Urothelium cell line (cell line): Measurements from ENCODE around the gene RSRC1.
"Not testable (repeated sequence)": the region's sequence is repeated elsewhere in the genome, so short reads cannot be mapped to it uniquely, and the experiment has no call there.

Experiments used
- DNase-seq: peaks from one replicate; pipeline ENCODE4 v3.0.0; 2011; ENCODE audit warnings: low spot score, mixed read lengths
- FAIRE-seq: peaks from 2 replicates; lab custom pipeline; 2011; peaks lifted over from hg19 to GRCh38; lab: Jason Lieb, UNC

Gene RSRC1

DNA sequence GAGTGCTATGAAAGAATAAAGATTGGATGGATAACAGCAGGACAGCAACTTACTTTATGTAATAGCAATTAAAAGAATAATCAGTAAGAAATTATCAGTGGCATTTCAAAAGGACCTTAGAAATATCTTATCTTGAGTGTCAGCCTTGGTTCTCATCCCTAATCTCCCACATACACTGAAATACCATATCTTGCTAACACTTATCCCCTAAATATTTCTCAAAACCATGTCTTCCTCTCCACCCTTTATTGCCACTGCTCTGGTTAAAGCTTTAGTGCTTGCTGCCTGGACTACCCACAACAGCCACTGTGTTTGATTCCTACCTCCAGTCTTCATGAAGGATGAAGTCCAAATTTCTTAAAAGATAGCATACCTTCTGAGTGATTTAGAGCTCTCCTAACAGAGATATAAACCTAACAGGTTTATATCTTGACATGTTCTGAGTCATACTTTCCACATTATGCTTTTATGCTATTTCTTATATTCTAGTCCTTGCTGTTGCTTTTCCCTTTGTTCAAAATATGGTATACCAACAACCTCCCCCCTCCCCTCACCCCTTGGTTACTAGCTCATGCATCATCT, 202.8 kb downstream of the RSRC1 start:
- DNase-seq (no peak), FAIRE-seq (no peak)

GRCh38 chr3:158313338-158313927, 203.5 kb downstream of the RSRC1 start:
- DNase-seq = peak; percentile 6
- FAIRE-seq = no peak

GRCh38 chr3:158314426-158315357, 204.8 kb downstream of the RSRC1 start:
- DNase-seq (no peak), FAIRE-seq (no peak)

DNA sequence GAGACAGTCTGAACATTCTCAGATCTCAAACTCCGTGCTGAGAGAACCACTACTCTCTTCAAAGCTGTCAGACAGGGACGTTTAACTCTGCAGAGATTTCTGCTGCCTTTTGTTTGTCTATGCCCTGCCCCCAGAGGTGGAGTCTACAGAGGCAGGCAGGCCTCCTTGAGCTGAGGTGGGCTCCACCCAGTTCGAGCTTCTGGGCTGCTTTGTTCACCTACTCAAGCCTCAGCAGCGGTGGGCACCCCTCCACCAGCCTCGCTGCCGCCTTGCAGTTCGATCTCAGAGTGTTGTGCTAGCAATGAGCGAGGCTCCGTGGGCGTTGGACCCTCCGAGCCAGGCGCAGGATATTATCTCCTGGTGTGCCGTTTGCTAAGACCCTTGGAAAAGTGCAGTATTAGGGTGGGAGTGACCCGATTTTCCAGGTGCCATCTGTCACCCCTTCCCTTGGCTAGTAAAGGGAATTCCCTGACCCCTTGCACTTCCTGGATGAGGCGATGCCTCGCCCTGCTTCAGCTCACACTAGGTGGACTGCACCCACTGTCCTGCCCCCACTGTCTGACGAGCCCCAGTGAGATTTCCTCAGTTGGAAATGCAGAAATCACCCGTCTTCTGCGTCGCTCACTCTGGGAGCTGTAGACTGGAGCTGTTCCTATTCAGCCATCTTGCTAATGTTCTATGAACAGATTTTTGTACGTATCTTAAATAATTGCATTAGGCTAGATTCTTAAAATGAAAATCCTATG, 220.0 kb downstream of the RSRC1 start:
- FAIRE-seq, DNase-seq: not testable (repeated sequence)

- no peak for FAIRE-seq
- no peak for DNase-seq
These were observed 221.0 kb downstream of the RSRC1 start for GRCh38 chr3:158330870-158331269.

DNA sequence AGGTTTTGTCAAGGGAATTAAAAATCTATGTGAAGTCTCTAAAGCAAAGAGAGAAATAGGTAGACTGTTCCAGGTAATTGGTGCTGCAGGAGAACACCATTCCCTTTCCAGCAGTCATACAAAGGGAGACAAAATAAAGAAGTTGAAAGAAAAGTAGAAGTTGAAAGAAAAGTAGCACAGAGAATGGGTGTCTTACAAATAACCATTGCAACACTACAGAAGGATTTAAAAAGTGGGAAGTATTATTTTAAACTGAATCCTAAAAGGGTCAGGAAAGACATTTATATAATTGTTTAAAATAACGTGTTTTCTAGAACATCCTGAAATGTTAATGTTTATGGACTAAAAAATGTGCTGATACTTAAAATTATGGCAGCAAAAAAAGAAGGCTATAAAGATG, 223.8 kb downstream of the RSRC1 start:
- no peak for DNase-seq
- FAIRE-seq = no peak

- no peak for FAIRE-seq
These were observed 227.2 kb downstream of the RSRC1 start for GRCh38 chr3:158337110-158337509.

GRCh38 chr3:158339638-158340037, 229.7 kb downstream of the RSRC1 start:
- DNase-seq (no peak), FAIRE-seq (no peak)

More at GRCh38 chr3:158337110-158337509, 227.2 kb downstream of the RSRC1 start:
- no peak for DNase-seq

DNA sequence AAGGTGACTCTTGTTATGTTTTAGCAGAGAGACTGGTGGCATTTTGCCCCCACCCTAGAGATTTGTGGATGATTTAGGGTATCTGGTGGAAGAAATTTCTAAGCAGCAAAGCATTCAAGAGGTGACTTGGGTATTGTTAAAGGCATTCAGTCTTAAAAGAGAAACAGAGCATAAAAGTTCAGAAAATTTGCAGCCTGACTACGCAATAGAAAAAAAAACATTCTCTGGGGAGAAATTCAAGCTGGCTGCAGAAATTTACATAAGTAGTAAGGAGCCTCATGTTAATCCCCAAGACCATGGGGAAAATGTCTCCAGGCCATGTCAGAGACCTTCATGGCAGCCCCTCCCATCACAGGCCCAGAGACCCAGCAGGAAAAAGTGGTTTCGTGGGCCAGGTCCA, 231.1 kb downstream of the RSRC1 start:
- DNase-seq, FAIRE-seq: not testable (repeated sequence)

DNA sequence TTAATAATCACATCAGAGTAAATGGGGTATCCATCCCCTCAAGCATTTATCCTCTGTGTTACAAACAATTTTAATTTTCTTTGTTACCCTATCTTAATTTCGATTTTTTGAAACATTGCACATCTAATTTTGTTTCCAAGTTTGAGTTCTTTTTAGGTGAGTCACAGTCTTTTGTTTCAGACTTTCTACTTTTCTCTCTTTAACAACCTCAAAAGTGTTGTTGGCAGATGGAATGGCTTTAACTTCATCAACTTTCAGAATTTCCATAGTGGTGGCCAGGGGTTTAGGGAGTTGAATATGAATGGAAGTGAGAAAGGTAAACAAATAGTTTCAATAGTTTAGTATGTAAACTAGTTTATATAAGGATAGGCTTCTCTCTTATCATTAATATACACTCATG, 238.1 kb downstream of the RSRC1 start:
- no peak for FAIRE-seq
- DNase-seq = no peak

DNA sequence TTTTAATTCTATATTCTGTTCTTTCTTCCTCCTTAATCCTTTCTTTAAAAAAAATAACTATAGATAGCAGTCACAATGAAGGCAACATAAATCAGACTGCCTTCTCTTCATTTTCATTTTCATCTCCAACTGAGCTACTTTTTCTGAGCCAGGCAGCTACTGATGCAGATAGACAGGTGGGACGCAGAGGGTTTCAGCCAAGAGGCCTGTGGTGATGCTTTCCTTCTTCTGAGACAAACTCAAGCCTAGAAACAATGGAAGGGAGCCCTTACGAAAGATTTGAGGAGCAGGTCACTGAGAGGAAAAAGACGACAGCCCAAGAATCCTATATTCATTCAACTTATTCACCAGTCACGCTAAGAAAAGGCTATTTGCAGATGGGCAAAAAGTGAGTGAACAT, 241.1 kb downstream of the RSRC1 start:
- DNase-seq (no peak), FAIRE-seq (no peak)

DNA sequence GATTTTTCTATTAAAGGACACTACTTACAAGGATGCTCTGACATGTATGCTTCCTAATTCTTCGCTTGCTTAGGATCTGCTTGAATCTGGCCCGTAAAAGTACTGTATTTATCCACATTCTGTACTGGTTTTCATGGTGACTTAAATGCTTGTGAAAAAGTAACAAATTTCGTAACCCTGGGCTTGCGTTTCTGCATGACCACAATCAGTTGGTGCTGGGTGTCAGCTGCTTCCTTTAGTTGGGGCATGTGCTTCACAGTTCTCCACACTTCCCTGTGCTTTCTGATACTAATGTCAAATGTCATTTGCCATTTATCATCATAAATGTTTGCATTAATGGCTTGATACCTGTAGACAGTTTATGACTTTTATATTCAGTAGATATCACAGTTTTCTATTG, 242.7 kb downstream of the RSRC1 start:
- FAIRE-seq = no peak
- DNase-seq = no peak

- DNase-seq (no peak), FAIRE-seq (no peak)
These were observed 244.8 kb downstream of the RSRC1 start for GRCh38 chr3:158354713-158355112.

DNA sequence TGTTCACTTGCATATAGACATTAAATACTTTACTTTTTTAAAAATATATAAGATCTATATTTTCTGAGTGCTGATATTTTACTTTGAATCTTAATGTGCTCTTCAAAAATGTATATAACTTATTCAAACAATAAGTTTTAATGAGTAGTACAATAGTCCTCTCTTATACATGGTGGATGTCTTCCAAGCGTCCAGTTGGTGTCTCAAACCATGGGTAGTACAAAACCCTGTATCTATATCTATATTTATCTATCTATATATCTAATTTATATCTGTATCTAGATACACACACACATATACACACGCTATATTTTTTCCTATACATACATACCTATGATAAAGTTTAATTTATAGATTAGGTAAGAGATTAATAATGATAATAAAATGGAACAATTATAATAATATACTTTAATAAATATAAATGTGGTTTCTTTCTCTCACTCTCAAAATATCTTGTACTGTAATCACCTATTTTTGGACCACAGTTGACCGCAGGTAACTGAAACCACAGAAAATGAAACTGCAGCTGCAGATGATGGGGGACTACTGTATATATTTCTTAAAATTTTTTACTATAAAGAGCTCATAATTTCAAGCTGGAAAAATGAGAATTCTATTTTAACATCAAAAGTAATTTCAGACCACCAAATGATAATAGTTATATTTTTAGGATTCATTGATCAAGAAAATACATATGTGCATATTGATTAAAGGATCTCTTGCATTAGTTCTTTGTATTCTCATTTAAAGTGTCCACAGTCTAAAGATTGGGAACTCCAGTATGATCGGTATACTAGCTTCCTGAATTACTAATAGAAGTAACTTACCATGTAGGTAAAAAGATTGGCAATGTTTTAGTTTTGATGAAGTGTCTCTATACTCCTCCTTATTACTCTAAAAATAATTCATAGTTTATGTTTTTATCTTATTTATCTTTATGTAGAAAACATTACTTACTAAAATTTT, 246.0 kb downstream of the RSRC1 start:
- no peak for FAIRE-seq

DNA sequence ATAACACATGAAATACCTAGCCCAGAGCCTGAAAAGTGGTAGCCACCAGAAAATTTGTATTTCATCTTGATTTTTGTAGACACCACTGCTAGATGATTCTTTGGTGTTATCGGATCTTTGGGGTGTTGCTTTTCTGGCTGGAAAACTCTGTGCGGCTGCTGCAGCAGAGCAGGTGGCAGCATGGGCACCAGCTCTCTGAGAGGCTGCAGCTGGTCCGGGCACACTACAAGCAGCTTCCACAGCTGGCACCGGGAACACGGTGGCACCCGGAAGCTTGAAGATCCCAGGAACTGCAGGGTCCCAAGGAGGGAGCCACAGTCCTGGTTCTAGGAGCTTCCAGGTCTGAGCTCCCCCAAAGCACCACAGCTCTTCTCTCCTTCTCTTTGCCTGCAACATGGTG, 249.4 kb downstream of the RSRC1 start:
- FAIRE-seq = no peak
- no peak for DNase-seq

More for the DNA sequence above, 246.0 kb downstream of the RSRC1 start:
- no peak for DNase-seq

DNA sequence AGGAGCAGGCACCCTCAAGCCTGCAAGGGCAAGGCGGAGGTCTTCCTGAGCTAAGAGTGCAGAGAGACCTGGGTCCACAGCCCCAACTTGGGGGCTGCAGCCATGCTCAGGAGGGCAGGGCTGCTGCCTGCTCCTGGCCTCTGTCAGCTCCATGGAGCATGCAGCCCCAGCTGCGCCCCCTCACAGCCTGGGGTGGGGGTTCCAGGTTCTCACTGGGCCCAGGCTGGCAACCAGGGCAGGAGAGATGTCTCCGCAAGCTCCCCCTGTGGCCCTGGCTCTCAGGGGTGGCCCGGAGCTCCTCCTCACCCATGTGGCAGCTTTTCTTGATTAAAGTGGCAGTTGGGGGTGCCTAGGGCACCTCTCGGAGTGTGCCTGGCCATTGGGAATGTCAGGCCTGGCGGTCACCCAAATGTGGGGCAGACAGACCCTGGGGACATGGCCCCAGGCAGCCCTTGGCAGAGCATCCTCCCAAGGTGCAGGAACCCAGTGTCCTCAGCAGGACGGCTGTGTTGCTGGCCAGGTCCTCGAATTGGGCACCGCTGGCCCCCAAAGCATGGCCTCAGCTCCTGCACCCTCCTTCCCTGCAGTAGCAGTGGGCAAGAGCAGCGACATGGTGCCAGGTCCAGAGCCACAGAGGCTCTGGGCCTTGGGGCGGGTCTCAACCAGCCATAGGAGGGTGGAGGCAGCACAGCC, 251.0 kb downstream of the RSRC1 start:
- DNase-seq = no peak
- FAIRE-seq = no peak

DNA sequence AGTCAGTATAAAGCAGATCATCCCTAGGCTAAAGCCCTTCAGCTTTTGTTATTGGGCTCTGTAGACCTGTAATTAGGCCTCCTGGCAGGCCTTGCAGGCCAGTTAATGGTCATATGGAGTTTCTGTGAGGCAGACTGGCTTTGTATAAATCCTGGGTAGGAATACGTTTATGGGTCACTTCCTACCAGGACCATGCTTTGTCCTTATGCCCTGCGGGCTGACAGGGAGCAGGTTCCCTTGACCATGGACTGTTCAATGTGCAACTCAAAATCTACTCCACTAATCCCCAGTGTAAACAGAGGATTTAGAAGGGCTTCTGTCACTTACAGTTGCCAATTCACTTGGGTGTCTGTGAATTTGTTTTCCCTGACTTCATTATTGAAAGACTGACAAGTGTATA, 258.4 kb downstream of the RSRC1 start:
- FAIRE-seq (no peak), DNase-seq (no peak)

DNA sequence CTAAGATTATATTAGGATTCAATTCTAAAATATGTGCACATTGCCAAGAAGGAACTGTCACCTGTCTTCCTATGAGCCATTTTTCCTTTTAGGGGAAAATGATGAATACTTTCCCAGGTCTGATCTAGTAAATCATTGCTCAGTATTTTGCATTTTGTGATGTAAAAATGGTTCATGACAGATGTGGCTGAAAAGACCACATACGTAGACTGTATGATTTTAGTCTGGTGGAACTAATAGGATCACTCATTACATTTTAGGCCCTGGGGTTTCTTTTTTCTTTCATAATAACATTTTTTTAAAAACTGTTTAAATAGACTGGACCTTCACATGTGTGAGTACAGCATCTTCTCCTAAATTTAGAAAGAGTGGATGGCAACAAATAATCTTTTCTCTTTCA, 259.4 kb downstream of the RSRC1 start:
- FAIRE-seq (no peak), DNase-seq (no peak)

DNA sequence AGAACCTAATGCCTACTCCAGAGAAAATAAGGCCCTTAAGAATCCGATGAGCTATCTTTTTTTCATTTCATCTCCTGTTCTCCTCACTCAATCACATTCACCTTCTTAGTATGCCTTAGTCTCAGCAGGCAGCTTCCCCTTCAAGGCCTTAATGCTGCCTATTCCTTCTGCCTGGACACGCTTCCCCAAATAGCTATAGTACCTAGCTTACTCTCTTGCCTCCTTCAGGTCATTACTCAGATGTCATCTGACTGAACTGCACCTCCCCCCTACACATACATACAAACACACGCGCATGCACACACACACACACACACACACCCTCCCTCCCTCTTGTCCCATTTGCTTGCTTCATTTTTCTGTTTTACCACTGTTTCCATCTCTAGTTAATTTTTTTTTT, 269.6 kb downstream of the RSRC1 start:
- DNase-seq (no peak), FAIRE-seq (no peak)
